CMK (cell line): ENCODE results near the gene RNF7.
"Not testable (repeated sequence)": the region's sequence is repeated elsewhere in the genome, so short reads cannot be mapped to it uniquely, and the experiment has no call there.

Source experiments
- DNase-seq: peaks from one replicate; pipeline ENCODE4 v3.0.0-alpha.2; 2010; ENCODE audit warnings: low read depth

The RNF7 gene

GRCh38 chr3:141782386-141782932, 44.4 kb downstream of the RNF7 start:
- no peak for DNase-seq

- DNase-seq: no peak
These were observed 45.5 kb downstream of the RNF7 start for GRCh38 chr3:141783632-141784031.

DNA sequence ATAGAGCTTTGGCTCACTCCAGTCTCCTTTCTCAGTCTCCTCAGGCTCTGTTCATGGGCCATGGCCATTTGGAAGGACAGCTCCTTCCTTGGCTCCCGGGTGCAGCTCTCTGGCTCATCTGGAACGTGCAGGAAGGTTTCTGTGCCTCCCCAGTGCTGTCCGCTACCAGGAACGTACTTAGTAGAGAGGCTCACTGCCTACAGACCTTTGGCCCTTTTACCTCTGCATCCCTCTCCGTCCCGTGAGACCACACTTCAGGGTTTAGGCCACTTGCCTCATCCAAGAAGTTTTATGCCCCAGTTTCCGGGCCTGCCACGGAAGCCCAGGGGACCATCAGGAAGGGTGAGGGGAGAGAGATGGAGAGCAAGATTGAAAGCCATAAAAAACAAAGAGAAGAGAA, 46.0 kb downstream of the RNF7 start:
- no peak for DNase-seq

DNA sequence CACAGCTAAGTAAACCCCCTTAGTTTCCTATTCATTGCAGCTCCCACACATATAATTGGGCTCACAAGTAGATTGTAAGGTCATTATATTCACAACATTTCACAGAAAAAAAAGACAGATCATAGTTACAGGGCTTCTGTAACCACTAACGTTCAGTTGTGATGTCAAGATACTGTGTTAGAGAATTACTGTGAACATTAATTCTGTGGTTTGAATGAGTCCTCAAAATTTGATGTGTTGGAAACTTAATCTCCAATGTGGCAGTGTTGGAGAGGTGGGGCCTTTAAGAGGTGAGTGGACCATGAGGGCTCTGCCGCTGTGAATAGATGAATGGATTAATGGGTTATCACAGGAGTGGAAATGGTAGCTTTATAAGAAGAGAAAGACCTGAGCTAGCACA, 46.4 kb downstream of the RNF7 start:
- no peak for DNase-seq

DNA sequence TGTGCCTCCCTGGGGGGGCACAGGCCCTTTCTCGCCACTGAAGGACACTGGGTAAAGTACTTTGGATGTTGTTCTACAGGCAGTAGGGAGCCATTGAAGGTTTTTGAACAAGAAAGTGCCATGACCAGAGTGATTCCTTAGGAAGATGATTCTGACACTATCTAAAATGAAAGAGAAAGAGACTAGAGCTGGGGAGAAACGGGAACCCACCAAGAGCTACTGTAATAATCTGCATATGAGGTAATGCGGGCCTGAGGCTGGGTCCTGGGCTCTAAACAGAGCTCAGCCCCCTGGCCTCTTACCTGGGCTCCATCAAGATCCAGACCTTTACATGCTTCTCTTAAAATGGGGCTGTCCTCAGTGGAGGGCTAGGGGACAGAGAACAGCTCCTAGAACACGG, 50.1 kb downstream of the RNF7 start:
- no peak for DNase-seq

DNA sequence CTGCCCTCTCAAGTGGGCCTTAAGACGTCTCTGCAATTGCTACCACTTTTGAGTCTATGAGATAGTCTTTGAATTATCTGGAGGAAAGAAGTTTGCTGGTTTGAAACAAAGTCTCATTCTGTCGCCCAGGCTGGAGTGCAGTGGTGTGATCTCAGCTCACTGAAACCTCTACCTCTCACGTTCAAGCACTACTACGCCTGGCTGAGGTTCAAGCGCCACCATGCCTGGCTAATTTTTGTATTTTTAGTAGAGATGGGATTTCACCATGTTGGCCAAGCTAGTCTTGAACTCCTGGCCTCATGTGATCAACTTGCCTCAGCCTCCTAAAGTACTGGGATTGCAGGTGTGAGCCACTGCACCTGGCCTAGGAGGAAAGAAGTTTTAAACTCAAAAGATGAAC, 50.7 kb downstream of the RNF7 start:
- not testable (repeated sequence) for DNase-seq

DNA sequence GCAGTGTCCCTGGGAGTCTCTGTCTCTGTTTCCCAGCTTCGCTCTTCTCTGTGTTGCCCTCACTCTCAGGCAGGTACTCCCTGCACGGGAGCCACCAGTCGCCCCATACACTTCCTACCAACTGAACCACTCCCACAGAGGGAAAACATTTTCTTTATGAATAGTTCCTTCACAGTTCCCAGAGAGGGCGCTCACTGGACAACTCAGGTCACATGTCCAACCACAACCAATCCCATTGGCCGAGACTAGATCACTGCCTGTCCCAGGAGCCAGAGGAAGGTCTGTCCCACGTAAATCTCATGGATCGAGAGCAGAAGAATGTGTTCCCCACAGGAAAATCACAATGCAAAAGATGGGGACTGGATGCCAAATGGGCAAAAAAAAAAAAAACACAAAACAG, 51.2 kb downstream of the RNF7 start:
- DNase-seq: no peak

GRCh38 chr3:141790171-141790570, 52.1 kb downstream of the RNF7 start:
- no peak for DNase-seq

DNA sequence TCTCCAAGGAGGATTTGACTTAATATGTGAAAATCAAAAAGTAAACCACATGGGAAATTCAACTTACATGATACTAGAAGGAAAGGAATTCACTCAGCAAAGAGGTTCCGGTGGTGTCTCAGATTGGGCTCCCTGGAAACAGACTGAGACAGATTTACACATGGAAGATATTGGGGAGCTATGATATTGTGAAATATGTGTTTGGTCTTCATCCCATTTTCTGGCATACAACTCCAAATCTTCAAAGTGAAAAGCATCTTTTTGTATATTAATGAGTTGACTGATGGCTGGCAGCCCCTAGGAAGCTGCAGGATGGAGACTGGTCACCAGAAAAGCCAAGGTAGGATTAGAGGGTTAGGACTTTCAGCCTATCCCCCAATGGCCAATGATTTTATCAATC, 54.4 kb downstream of the RNF7 start:
- no peak for DNase-seq

GRCh38 chr3:141793476-141794260, 55.6 kb downstream of the RNF7 start:
- no peak for DNase-seq

DNA sequence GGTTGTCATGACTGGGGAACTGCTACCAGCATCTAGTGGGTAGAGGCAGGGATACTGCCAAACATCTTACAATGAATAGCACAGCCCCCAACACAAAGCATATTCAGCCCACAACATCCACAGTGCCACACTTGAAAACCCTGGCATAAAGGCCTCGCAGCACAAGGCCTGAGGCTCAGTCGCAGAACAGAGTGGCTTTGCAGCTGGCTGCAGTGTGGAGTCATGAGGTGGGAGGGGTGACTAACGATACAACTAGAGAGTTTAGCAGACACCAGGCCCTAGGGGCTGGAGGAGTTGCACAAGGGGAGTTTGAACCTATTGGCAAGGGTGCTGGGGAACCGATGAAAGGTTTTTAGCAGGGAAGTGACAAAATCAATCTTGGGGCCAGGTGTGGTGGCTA, 57.2 kb downstream of the RNF7 start:
- no peak for DNase-seq

DNA sequence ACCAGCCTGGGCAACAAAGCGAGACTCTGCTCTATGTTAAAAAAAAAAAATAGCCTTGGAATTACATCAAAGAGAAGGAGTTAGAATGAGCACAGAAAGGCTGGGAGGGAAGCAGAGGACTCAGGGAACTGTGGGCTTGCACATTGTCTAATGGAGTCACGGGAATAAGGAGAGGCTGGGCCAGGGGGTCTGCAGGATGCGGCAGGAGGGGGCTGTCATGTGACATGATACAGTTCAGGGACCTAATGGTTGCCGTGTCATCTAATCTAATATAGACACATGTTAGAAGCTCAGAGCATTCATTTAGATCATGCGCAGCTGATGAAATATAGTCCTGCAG, 57.6 kb downstream of the RNF7 start:
- DNase-seq: no peak

GRCh38 chr3:141796081-141796888, 58.2 kb downstream of the RNF7 start:
- no peak for DNase-seq
